Fibroblast of skin of left quadriceps (primary cell): Measurements from ENCODE around the gene BRSK1.

Experiments used
- DNase-seq, 2 experiments: peaks; one replicate each; pipeline ENCODE4 v3.0.0-alpha.2; 2013; ENCODE audit warnings: low read depth in 2 of 2

BRSK1 gene

DNA sequence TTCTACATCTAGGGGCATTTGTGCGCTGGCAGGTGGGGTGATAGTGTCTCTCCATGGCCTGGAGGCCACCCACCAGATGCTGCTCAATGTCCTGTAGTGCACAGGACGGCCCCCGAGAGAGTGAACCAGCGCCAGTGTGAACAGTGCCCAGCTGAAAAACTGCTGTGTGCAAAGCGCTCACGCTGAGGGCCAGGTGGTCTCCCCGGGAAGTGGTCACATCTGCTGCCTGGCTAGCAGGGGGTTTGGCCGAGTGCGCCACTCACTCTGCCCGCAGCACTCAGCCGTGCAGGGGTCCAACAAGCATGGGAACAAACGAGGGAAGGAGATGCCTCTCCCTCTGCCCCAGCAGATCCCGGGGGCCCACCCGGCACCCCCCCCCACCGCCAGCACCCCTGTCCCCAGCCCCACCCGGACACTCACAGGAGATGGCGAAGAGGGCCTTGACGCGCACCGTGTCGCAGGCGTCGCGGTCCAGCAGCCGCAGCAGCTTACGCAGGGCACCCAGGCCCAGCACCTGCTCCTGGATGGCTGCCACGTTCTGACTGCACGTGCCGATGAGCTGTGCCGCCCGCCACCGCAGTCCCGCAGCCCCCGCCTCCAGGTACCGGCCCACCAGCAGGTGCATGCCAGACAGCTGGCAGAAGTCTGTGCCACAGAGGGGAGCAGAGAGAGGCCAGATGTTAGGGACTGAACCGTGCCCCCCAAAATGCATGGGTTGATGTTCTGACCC lies 9.7 kb upstream of the BRSK1 start:
- DNase-seq: no peak

GRCh38 chr19:55275851-55276719 lies 7.7 kb upstream of the BRSK1 start:
- DNase-seq: no peak

DNA sequence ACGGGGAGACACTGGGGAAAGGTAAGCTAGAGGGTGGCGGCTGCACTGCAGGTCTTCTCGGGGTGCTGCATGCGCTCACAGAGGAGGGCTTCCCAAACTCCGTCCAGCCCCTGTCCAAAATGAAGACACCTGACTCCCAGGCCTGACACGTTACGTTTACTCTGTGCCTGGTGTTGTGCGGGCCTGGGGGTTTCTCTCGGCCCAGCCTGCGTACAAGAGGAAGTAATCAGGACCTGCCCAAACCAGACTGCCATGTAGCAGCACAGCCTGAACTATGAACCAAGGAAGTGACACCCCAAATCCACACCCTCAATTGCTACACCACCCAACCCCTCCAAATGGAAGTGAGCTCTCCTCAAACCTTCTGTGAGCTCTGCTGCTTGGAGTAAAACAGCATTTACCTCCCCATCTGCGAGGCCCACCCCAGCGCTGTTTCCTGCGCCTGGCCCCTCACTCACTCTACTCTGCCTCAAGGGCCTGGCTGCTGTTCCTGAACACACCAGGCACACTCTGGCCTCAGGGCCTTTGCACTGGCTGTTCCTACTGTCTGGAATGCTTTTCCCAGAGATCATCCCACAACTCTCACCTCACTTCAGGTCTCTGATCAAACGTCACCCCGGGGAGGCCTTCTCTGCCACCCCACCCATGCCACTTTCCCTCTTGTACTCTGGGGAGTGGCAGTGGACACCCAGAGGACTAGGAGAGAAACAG lies 6.9 kb upstream of the BRSK1 start:
- DNase-seq: no peak

DNA sequence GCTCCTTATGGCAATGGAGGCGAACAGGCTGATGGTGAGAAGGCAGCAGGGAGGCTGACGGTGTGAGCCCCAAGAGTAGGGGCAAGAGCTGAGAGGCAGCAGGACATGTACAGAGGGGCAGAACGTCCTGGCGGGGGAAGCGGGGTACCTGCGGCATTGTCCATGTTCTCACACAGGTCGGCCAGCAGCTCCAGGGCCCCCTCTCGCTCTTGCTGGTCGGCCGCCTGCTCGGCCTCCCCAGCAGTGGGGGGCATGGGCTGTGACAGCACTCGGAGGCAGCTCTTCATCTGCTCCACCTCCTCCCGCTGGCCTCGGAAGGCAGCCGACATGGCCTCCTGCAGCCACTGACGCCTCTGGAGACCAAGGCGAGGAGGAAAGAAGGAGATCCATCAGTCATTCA lies 6.3 kb upstream of the BRSK1 start:
- no peak for DNase-seq

GRCh38 chr19:55278391-55279135 lies 5.2 kb upstream of the BRSK1 start:
- DNase-seq: no peak

DNA sequence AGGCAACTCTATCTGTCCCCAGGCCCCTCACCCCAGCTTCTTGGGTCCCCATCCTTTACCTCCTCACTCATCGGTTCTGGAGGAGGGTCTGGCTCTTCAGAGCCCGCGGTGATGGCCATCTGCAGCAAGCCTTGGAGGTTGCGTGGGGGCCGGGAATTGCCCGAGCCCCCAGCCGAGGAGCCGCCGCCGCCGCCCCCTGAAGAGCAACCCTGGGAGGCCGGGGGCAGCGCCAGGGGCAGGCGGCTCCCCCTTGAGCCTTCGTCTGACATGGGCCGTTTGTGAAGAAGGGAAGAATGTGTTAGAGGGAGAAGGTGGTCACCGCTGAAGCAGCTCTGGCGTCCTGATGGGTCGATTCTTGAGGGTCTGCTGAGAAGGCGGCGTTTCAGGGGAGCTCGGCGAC lies 4.5 kb upstream of the BRSK1 start:
- DNase-seq: no peak

DNA sequence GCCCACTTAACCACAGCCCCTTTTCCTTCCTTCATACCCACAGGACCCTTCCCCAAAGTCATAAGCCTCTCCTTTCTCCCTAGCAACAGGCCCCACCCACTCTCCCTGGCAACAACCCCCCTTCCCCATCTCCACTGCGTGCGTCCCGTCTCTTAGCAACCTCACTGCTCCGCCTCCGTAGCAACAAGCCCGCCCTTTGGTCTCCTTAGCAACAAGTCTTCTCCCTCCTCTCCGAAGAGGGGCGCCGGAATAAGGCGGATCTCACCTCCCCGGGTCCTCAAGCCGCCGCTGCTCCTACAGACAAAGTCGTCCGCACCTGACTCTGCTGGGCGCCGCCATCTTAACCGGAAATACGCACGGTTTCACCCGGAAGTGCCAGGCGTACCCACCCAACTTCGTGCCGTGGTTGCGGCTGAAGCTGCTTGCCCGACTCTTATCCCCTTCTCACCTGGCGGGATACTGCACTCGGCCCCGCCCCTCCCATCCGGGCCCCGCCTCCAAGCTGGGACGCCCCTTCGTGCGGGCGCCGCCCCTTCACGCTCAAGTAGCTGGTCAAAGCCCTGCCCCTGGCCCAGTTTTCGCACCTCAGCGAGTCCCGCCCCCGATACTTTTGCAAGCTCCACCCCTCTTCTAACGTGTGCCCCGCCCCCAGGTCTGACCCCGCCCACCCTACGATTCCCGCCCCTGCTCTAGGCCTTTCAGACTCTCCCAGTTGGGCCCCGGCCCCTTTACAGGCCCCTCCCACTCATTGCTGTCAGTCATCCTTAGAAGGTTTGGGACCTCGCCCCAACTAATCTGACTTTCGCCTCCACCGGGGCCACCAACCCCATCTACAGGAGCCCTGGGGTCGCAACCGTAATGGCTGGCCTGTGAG lies 3.8 kb upstream of the BRSK1 start, which contains the start of gene HSPBP1:
Gene HSPBP1 (minus strand): TSS at position 341 of the 874 bp plus-strand sequence. CDS start 502 bp downstream, outside the sequence.
- DNase-seq: peak; percentile 91 to 92

- no peak for DNase-seq
Measured at GRCh38 chr19:55284405-55285058, 735 bp downstream of the BRSK1 start.

- no peak for DNase-seq
Measured at GRCh38 chr19:55285229-55285890, 1.6 kb downstream of the BRSK1 start.

GRCh38 chr19:55287361-55288079 lies 3.7 kb downstream of the BRSK1 start:
- no peak for DNase-seq

DNA sequence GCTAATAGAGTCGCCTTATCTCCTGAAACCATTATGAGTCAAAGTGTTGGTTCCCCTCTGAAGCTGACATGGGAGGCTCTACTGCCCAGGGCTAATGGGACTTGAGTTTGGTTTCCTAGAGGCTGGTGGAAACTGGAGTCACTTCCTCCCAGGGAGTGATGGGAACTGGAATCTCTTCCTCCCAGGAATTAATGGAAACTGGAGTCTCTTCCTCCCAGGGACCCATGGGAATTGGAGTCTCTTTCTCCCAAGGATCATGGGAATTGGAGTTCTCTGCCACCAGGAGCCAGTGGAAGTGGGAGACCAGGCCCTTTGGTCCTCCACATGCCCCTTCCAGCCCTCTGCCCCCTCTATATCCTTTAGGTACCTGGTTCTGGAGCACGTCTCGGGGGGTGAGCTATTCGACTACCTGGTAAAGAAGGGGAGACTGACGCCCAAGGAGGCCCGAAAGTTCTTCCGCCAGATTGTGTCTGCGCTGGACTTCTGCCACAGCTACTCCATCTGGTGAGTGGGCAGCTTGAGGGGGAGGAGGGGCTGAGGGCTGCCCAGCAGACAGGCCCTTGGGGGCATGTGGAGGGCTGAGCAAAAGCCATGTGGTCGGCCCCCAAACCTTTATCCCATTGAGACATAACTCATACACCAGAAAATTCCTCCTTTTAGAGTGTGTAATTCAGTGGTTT lies 5.5 kb downstream of the BRSK1 start:
- DNase-seq: no peak

DNA sequence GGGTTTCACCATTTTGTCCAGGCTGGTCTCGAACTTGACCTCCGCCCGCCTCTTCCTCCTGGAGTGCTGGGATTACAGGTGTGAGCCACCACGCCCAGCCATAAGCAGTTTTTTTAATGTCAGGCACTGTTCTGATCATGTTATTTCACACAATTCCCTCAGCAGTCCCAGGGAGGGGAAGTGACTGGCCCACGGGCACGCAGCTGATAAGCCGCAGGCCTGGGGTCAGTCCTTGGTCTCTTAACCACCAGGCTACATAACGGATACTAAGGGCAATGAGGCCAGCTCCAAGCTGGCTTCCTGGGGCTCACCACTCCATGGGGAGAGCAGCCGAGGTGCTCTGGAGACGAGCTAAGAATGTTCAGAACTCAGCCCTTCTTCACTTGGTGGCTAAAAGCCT lies 13.5 kb downstream of the BRSK1 start:
- DNase-seq: no peak

- no peak for DNase-seq
Measured at GRCh38 chr19:55299991-55300390, 16.2 kb downstream of the BRSK1 start.

DNA sequence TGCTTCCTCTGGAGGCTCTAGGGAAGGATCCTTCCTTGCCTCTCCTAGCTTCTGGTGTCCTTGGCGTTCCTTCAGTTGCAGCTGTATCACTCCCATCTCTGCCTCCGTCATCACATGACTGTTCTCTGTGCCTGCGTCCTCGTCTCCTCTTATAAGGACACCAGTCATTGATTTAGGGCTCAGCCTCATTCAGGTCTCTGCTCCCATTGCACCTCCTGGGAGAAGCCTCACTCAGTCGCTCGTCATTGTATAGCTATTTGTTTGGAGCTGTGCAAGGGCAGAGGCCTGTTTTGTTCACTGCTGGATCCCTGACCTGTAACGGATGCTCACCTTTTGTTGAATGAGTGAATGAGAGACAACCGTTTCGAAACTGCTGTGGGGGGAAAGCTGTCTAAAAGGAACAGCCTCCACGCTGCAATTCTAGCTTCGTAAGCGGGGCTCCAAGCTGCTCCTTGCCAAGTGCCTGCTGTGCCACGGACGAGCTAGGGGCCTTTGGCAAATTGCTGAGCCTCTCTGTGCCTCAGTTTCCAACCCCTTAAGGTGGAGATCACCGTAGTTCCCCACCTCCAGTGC lies 17.2 kb downstream of the BRSK1 start:
- no peak for DNase-seq

GRCh38 chr19:55301459-55302317 lies 17.9 kb downstream of the BRSK1 start:
- DNase-seq: peak; percentile 43 to 44

DNA sequence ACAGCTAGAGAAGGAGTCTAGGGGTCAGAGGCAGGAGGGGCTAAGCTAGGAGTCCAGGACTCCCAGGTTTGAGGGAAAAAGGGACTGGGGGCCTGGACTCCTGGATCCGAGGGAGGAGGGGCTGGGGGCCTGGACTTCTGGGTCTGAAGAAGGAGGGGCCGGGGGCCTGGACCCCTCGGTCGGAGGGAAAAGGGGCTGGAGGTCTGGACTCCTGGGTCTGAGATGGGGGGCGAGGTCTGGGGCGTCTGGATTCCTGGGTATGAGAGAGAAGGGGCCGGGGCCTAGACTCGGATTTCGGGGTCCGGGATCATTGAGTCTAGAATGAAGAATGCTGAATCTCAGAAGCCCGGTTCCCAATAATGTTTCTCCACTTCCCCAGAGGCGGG lies 18.5 kb downstream of the BRSK1 start:
- no peak for DNase-seq

DNA sequence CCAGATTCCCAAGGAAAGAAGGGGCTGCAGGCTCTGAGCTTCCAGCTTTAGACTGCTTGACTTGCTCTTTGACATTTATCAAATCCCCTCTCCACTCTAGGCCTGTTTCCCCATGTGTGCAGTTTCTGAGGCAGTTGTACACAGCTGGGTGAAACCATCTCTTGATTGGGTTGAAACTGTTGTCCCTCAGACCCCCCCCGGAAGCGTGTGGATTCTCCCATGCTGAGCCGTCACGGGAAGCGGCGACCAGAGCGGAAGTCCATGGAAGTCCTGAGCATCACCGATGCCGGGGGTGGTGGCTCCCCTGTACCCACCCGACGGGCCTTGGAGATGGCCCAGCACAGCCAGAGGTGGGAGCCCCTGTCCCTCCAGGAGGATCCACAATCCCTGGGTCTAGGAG lies 19.7 kb downstream of the BRSK1 start:
- DNase-seq: no peak
